HepG2 (cell line): ENCODE results near the gene ITGB2. TPM values are rescaled to one million over a fixed set of nuclear protein-coding genes. Genes with fewer than 3 reads are reported as not detected.

Experiments used
- ARHGAP35 ChIP-seq: sonication (generic); formaldehyde crosslinking; IDR thresholded peaks from 2 replicates; pipeline ENCODE4 v1.9.0; 2022; ENCODE audit warnings: mild to moderate bottlenecking, inconsistent platforms, moderate library complexity, missing genetic modification reagents, borderline replicate concordance
- BHLHE40 ChIP-seq: IDR thresholded peaks from 2 replicates; pipeline ENCODE4 v1.6.1; 2011; ENCODE audit warnings: low read length, improper control_type of control experiment
- FOXK1 ChIP-seq: sonication (generic); formaldehyde crosslinking; IDR thresholded peaks from 2 replicates; pipeline ENCODE4 v1.4.0; 2020; ENCODE audit warnings: low read depth, missing genetic modification reagents, borderline replicate concordance
- JARID2 ChIP-seq: sonication (generic); formaldehyde crosslinking; IDR thresholded peaks from 2 replicates; pipeline ENCODE4 v1.8.1; 2023; ENCODE audit warnings: missing genetic modification reagents, inconsistent platforms; ENCODE audit not compliant: insufficient replicate concordance
- NFE2L1 ChIP-seq: sonication (generic); formaldehyde crosslinking; IDR thresholded peaks from 2 replicates; pipeline ENCODE4 v1.4.0; 2020; ENCODE audit warnings: missing genetic modification reagents, mild to moderate bottlenecking, borderline replicate concordance
- SETDB1 ChIP-seq: sonication (generic); formaldehyde crosslinking; IDR thresholded peaks from 2 replicates; pipeline ENCODE4 v1.5.1; 2020; ENCODE audit warnings: missing genetic modification reagents, mild to moderate bottlenecking, borderline replicate concordance
- SIN3A ChIP-seq: IDR thresholded peaks from 2 replicates; pipeline ENCODE4 v1.6.1; 2011; ENCODE audit warnings: low read depth, mild to moderate bottlenecking, control low read depth, low read length, borderline replicate concordance
- TOPORS ChIP-seq: sonication (generic); formaldehyde crosslinking; IDR thresholded peaks from 2 replicates; pipeline ENCODE4 v1.8.0; 2023; ENCODE audit warnings: mild to moderate bottlenecking, missing genetic modification reagents
- ZNF317 ChIP-seq: sonication (generic); formaldehyde crosslinking; IDR thresholded peaks from 2 replicates; pipeline ENCODE4 v1.5.0; 2020; ENCODE audit warnings: mild to moderate bottlenecking, missing genetic modification reagents
- polyA plus RNA-seq, 8 experiments: library from polyadenylated mRNA; depleted of rRNA in 3 of 8; stranded (reverse) in 7 of 8; unstranded in 1 of 8; fragments of >200 nt; fragmentation: Illumina TruSeq in 4 of 8; extraction: Trizol in 4 of 8; gene quantifications; 2 replicates each; pipeline versions ENCODE4 v1.2.1 to v1.2.3, GENCODE V29; 2011 to 2016; ENCODE audit warnings: low read depth in 4 of 8, missing spikeins in 1 of 8, mixed read lengths in 1 of 8; ENCODE audit not compliant: insufficient read depth in 1 of 8
- total RNA-seq, 5 experiments: library from RNA; depleted of rRNA; stranded (reverse); fragments of >200 nt; fragmentation: Illumina TruSeq; extraction: Trizol; gene quantifications; 2 replicates each; pipeline ENCODE4 v1.2.3, GENCODE V29; 2016; ENCODE audit warnings: low read depth in 1 of 5
- TF ChIP-seq, protein P1 (sequence below): sonication (generic); formaldehyde crosslinking; conservative IDR thresholded peaks from 2 replicates; pipeline ENCODE4 v1.8.0; 2022; ENCODE audit warnings: mild to moderate bottlenecking, moderate library complexity, missing genetic modification reagents
- TF ChIP-seq, protein P2 (sequence below): sonication (generic); formaldehyde crosslinking; IDR thresholded peaks from 2 replicates; pipeline ENCODE4 v1.5.0; 2020; ENCODE audit warnings: missing genetic modification reagents
- TF ChIP-seq, protein P3 (sequence below): IDR thresholded peaks from 2 replicates; pipeline ENCODE4 v1.6.1; 2016; ENCODE audit warnings: mild to moderate bottlenecking
- TF ChIP-seq, protein P4 (sequence below): sonication (generic); formaldehyde crosslinking; IDR thresholded peaks from 2 replicates; pipeline ENCODE4 v1.5.0; 2020; ENCODE audit warnings: mild to moderate bottlenecking, missing genetic modification reagents, borderline replicate concordance
- TF ChIP-seq, protein P5 (sequence below): IDR thresholded peaks from 2 replicates; pipeline ENCODE4 v1.6.1; 2016; ENCODE audit warnings: missing compliant biosample characterization, missing genetic modification reagents, borderline replicate concordance

The ITGB2 gene
- total and polyA plus RNA-seq, 2 of the 13 experiments (the other 11 are each of a cell fraction or from before 2014, with no cell fraction given), result 4.2 to 18.0 TPM

DNA sequence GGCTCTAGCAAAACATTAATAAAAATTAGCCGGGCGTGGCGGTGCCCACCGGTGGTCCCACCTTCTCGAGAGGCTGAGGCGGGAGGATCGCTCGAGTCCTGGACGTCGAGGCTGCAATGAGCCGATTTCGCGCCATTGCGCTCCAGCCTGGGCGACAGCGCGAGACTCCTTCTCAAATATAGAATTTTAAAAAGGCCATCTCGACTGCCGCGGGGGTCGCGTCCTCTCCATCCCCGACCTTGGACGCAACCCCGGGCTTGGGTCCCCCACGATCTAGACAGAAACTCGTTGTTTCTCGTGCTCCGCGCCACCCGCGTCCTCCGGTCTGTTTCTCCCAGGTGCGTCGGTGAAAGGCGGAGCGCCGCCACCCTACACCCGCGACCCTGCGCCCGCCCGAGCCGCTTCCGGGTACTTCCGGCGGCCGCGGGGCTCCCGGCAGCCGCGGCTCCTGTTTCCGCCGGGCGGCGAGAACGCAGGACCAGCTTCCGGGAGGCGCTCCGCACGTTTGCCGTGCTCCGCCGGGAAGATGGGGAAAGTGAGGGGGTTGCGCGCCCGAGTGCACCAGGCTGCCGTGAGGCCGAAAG lies 18.9 kb upstream of the ITGB2 start, which contains the start of gene SLX9 (continued):
- TF ChIP-seq, protein P1, sequence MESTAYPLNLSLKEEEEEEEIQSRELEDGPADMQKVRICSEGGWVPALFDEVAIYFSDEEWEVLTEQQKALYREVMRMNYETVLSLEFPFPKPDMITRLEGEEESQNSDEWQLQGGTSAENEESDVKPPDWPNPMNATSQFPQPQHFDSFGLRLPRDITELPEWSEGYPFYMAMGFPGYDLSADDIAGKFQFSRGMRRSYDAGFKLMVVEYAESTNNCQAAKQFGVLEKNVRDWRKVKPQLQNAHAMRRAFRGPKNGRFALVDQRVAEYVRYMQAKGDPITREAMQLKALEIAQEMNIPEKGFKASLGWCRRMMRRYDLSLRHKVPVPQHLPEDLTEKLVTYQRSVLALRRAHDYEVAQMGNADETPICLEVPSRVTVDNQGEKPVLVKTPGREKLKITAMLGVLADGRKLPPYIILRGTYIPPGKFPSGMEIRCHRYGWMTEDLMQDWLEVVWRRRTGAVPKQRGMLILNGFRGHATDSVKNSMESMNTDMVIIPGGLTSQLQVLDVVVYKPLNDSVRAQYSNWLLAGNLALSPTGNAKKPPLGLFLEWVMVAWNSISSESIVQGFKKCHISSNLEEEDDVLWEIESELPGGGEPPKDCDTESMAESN (CRISPR knock-in tag), result peak; percentile 46; the same call in 1 of the 2 replicates
- TF ChIP-seq SETDB1 (CRISPR knock-in tag) (no peak), JARID2 (CRISPR knock-in tag) (no peak), BHLHE40 (peak; percentile 81), ZNF317 (CRISPR knock-in tag) (0 out of 2 replicates have a peak, but pooled peaks have one; percentile 40), ARHGAP35 (no peak; the same call in 1 of the 2 replicates), NFE2L1 (peak; percentile 75; the same call in 1 of the 2 replicates), TOPORS (CRISPR knock-in tag) (peak; percentile 35), FOXK1 (CRISPR knock-in tag) (peak; percentile 93; the same call in 1 of the 2 replicates), SIN3A (no peak)
- TF ChIP-seq, protein P2, sequence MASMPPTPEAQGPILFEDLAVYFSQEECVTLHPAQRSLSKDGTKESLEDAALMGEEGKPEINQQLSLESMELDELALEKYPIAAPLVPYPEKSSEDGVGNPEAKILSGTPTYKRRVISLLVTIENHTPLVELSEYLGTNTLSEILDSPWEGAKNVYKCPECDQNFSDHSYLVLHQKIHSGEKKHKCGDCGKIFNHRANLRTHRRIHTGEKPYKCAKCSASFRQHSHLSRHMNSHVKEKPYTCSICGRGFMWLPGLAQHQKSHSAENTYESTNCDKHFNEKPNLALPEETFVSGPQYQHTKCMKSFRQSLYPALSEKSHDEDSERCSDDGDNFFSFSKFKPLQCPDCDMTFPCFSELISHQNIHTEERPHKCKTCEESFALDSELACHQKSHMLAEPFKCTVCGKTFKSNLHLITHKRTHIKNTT (CRISPR knock-in tag), result no peak
- TF ChIP-seq, protein P3, sequence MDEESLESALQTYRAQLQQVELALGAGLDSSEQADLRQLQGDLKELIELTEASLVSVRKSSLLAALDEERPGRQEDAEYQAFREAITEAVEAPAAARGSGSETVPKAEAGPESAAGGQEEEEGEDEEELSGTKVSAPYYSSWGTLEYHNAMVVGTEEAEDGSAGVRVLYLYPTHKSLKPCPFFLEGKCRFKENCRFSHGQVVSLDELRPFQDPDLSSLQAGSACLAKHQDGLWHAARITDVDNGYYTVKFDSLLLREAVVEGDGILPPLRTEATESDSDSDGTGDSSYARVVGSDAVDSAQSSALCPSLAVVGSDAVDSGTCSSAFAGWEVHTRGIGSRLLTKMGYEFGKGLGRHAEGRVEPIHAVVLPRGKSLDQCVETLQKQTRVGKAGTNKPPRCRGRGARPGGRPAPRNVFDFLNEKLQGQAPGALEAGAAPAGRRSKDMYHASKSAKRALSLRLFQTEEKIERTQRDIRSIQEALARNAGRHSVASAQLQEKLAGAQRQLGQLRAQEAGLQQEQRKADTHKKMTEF, result peak; percentile 89
- TF ChIP-seq, protein P4, sequence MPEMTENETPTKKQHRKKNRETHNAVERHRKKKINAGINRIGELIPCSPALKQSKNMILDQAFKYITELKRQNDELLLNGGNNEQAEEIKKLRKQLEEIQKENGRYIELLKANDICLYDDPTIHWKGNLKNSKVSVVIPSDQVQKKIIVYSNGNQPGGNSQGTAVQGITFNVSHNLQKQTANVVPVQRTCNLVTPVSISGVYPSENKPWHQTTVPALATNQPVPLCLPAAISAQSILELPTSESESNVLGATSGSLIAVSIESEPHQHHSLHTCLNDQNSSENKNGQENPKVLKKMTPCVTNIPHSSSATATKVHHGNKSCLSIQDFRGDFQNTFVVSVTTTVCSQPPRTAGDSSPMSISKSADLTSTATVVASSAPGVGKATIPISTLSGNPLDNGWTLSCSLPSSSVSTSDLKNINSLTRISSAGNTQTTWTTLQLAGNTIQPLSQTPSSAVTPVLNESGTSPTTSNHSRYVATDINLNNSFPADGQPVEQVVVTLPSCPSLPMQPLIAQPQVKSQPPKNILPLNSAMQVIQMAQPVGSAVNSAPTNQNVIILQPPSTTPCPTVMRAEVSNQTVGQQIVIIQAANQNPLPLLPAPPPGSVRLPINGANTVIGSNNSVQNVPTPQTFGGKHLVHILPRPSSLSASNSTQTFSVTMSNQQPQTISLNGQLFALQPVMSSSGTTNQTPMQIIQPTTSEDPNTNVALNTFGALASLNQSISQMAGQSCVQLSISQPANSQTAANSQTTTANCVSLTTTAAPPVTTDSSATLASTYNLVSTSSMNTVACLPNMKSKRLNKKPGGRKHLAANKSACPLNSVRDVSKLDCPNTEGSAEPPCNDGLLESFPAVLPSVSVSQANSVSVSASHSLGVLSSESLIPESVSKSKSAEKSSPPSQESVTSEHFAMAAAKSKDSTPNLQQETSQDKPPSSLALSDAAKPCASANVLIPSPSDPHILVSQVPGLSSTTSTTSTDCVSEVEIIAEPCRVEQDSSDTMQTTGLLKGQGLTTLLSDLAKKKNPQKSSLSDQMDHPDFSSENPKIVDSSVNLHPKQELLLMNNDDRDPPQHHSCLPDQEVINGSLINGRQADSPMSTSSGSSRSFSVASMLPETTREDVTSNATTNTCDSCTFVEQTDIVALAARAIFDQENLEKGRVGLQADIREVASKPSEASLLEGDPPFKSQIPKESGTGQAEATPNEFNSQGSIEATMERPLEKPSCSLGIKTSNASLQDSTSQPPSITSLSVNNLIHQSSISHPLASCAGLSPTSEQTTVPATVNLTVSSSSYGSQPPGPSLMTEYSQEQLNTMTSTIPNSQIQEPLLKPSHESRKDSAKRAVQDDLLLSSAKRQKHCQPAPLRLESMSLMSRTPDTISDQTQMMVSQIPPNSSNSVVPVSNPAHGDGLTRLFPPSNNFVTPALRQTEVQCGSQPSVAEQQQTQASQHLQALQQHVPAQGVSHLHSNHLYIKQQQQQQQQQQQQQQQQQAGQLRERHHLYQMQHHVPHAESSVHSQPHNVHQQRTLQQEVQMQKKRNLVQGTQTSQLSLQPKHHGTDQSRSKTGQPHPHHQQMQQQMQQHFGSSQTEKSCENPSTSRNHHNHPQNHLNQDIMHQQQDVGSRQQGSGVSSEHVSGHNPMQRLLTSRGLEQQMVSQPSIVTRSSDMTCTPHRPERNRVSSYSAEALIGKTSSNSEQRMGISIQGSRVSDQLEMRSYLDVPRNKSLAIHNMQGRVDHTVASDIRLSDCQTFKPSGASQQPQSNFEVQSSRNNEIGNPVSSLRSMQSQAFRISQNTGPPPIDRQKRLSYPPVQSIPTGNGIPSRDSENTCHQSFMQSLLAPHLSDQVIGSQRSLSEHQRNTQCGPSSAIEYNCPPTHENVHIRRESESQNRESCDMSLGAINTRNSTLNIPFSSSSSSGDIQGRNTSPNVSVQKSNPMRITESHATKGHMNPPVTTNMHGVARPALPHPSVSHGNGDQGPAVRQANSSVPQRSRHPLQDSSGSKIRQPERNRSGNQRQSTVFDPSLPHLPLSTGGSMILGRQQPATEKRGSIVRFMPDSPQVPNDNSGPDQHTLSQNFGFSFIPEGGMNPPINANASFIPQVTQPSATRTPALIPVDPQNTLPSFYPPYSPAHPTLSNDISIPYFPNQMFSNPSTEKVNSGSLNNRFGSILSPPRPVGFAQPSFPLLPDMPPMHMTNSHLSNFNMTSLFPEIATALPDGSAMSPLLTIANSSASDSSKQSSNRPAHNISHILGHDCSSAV (CRISPR knock-in tag), result no peak
- TF ChIP-seq, protein P5, sequence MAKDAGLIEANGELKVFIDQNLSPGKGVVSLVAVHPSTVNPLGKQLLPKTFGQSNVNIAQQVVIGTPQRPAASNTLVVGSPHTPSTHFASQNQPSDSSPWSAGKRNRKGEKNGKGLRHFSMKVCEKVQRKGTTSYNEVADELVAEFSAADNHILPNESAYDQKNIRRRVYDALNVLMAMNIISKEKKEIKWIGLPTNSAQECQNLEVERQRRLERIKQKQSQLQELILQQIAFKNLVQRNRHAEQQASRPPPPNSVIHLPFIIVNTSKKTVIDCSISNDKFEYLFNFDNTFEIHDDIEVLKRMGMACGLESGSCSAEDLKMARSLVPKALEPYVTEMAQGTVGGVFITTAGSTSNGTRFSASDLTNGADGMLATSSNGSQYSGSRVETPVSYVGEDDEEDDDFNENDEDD (CRISPR knock-in tag), result peak; percentile 69; the same call in 1 of the 2 replicates
